Embryonic facial prominence (tissue), 1 donor: ENCODE results near the gene SF3A2.

Experiments
- DNase-seq: peaks from one replicate; pipeline ENCODE4 v3.0.0-alpha.2; 2016; ENCODE audit errors: extremely low spot score

SF3A2 gene

GRCh38 chr19:2207991-2208860, 28.4 kb upstream of the SF3A2 start:
- no peak for DNase-seq

DNA sequence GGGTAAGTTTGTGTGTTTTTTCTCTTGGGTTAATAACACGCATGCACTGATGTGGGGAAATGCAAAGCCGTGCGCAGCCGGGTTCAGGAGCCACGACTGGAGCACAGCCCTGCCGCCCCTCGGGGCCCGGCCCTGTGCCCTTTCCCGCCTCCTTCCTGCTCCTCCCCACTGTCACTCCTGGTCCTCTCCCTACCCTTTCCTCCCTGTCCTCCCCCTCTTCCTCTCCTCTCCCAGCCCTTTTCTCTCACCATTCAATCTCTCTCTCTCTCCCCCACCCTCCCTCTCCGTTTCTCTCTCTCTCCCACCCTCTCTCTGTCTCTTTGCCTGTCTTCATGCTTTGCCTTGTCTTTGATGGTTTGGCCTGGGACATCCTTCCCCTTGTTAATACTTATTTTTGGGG, 27.6 kb upstream of the SF3A2 start:
- no peak for DNase-seq

DNA sequence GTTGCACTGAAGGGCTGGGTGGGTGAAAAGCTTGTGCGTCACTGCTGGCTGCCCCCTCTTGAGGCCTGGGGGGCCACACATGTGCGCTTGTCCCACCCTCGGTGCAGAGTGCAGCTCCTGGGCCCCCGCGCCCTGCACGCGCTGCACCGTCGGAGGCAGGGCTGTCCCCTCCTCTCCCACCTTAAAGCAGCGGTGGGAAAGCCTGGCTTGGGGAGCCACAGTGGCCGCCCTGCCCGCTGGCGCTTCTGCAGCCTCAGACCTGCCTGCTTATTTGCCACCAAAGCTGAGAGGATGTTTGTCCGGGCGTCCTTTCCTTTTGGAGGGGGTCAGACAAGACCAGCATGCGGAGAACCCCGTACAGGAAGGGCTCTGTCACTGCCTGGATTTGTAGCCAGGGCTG, 27.2 kb upstream of the SF3A2 start:
- no peak for DNase-seq

DNA sequence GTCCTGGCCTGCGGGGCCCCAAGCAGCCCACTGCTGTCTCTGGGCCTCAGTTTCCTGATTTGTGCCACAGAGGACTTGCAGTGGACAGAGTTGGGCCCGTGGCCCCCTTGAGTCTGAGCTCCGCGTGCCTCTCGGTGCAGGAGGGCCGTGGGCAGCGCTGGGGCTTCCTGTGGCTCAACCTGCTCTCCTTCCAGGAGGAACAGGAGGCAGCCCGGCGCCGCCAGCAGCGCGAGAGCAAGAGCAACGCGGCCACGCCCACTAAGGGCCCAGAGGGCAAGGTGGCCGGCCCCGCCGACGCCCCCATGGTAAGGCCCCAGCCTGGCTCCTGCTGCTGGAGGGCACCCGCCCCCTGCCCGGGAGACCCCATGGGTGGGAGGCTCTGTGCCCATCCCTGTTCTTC, 26.4 kb upstream of the SF3A2 start:
- no peak for DNase-seq

- DNase-seq, result no peak
These were observed 25.5 kb upstream of the SF3A2 start for GRCh38 chr19:2210987-2211740.

DNA sequence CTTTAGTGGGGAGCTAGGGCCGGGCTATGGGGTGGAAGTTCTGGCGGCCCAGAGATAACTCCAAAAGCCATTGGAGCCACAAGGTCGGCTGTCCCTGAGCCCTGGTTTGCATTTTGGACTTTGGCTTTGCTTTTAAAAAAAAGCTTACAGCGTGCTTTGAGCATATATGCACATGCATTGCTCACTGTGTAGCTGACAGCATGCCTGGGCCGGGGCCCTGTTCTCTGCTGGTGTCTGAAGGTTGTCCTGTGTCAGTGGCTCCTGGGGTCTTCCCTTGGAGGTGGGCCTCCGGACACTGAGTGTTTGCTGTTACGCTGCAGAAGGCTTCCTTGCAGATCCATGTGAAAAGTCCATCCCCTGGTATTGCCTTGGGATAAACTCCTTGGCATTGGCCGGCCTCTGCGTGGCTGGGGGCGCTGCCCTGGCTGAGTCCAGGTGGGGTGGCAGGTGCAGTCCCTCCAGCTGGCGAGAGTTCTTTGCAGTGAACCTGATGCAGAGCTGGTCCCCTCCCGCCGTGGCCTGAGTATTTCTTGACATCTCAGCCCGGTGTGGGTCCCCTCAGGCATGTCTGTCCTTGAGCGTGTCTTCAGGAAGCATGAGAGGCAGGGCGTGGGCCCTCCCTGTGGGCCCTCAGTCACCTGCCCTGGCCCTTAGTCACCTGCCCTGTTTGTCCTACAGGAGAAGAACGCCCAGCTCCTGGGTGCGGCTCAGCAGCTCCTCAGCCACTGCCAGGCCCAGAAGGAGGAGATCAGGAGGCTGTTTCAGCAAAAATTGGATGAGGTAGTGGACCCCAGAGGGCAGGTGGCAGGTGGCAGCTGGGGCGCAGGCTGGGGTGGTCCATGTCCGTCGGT, 23.5 kb upstream of the SF3A2 start:
- no peak for DNase-seq

DNA sequence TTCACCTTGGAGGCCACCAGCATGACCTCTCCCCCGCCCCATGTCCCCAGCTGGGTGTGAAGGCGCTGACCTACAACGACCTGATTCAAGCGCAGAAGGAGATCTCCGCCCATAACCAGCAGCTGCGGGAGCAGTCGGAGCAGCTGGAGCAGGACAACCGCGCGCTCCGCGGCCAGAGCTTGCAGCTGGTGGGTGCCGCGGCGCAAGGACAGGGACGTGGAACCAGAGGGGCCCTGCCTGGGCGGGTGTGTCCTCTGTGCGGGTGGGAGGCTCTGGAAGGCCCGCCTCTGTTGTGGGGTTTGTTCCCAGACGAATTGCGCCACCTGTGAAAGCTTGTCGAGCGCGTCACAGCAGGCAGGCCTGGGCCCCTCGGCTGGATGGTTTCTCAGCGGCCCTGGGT, 22.8 kb upstream of the SF3A2 start:
- no peak for DNase-seq

GRCh38 chr19:2214251-2214650, 22.4 kb upstream of the SF3A2 start:
- DNase-seq, result no peak

DNA sequence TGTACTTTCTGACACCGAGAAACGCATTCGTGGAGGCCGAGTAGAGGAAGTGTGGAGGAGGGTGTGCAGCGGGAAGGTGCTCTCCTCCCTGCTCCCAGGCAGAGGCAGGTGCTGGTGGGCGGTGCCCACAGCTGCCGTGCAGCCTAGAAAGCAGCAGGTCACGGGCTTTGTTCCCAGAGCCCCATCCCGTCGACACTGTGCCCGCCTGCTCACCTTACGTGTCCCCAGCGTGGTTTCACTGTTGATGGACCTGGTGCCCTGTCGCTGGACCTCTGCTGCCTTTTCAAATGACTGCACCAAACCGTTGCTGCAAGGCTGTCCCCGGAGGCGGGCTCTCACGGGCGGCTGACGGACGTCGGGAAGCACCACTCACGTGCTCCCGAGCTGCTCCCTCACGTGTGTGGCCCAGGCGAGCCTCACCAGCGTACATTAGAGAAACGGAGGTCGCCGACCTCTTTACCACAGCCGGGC, 21.3 kb upstream of the SF3A2 start:
- DNase-seq, result no peak

DNA sequence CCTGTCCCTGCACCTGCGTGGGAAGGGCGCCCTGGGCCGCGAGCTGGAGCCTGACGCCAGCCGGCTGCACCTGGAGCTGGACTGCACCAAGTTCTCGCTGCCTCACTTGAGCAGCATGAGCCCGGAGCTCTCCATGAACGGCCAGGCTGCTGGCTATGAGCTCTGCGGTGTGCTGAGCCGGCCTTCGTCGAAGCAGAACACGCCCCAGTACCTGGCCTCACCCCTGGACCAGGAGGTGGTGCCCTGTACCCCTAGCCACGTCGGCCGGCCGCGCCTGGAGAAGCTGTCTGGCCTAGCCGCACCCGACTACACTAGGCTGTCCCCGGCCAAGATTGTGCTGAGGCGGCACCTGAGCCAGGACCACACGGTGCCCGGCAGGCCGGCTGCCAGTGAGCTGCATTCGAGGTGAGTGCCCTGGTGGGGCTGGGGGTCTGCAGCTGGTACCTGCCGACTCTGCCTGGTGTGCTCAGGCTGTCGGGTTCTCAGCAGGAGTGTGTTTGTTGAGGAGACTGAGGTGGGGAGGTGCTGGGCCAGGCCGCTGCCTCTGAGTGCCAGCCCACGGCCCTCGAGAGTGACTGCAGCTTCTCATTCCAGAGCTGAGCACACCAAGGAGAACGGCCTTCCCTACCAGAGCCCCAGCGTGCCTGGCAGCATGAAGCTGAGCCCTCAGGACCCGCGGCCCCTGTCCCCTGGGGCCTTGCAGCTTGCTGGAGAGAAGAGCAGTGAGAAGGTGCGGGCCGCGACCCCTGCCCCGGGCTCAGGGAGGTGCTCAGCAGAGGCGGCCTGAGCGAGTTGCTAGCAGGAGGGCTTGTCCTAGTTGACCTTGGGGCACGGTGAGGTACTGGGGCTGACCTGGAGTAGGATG, 20.0 kb upstream of the SF3A2 start:
- DNase-seq, result no peak

DNA sequence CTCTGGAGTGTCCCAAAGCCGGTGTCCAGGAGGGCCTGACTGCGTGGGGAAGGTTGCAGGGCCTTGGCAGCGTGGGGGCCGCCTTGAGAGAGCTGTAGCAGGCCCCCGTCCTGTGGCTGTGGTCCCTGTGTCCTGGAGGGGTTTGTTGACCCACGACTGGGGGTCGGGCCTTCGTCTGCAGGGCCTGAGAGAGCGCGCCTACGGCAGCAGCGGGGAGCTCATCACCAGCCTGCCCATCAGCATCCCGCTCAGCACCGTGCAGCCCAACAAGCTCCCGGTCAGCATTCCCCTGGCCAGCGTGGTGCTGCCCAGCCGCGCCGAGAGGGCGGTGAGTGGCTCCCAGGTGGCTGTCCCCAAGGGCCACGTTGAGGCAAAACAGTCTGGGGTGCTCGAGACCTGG, 19.0 kb upstream of the SF3A2 start:
- no peak for DNase-seq

DNA sequence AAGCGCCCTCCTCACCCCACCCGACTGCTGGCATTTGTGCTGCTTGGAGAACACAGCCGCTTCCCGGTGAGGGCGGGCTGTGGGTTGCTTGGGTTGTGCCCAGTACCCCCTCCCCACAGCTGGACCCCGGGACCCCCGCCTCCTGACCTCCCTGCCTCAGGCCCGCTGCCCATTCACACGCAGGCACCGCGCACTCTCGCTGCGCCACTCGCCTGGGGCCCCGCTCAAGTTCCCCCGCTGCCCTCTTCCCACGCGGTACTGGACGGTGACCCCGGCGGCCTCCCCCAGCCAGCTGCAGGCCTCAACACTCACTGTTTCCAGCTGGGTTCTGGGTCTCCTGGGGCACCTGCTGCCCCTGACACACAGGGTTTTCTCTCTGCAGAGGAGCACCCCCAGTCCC, 16.9 kb upstream of the SF3A2 start:
- DNase-seq, result no peak

- DNase-seq, result no peak
These were observed 15.3 kb upstream of the SF3A2 start for GRCh38 chr19:2221250-2221831.

GRCh38 chr19:2221918-2222317, 14.7 kb upstream of the SF3A2 start:
- DNase-seq, result no peak

GRCh38 chr19:2223391-2223790, 13.2 kb upstream of the SF3A2 start:
- DNase-seq, result no peak

DNA sequence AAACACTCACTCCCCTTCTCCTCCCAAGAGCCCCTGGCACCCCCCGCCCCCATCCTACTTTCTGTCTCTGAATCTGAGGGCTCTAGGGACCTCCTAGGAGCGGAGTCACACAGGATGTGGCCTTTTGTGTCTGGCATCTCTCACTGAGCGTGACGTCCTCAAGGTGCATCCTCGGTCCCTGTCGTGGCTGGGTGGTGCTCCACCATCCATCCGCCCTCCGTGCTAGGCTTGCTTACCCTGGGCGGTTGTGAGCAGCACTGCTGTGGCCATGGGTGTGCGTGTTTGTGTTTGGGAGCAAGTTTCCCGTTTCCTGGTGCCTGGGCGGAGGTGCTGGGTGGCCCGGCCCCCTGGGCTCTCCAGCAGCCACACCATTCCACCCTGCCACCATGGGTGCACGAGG, 12.7 kb upstream of the SF3A2 start:
- no peak for DNase-seq

DNA sequence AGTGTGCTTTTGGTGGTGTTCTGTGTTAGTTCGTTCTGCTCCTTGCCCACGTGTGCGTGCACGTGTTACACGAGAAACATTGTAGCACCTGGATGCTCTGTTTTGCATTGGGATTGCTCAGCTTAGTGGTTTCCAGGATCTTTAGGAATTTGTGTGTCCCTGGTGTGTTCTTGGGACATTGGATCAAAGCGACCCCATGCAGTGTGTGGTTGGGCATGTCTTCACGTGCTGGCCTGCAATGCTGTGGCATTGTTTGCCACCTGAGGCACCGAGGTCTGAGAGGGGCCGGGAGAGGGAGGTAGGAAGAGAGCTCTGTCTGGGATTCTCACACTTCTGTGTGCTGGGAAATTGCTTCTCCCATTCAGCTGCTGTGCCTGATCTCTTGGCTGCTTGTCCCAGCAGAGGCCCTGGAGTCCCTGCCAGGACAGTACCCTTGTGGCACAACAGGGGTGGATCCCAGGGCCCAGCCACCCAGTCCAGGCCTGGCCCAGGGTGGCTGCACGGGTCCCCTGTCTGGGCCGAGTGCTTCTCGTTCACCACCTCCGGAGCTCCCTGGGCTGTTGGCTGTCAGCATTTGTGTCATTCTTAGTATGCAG, 11.8 kb upstream of the SF3A2 start:
- DNase-seq, result no peak

- DNase-seq, result no peak
These were observed 11.1 kb upstream of the SF3A2 start for GRCh38 chr19:2225415-2226050.

DNA sequence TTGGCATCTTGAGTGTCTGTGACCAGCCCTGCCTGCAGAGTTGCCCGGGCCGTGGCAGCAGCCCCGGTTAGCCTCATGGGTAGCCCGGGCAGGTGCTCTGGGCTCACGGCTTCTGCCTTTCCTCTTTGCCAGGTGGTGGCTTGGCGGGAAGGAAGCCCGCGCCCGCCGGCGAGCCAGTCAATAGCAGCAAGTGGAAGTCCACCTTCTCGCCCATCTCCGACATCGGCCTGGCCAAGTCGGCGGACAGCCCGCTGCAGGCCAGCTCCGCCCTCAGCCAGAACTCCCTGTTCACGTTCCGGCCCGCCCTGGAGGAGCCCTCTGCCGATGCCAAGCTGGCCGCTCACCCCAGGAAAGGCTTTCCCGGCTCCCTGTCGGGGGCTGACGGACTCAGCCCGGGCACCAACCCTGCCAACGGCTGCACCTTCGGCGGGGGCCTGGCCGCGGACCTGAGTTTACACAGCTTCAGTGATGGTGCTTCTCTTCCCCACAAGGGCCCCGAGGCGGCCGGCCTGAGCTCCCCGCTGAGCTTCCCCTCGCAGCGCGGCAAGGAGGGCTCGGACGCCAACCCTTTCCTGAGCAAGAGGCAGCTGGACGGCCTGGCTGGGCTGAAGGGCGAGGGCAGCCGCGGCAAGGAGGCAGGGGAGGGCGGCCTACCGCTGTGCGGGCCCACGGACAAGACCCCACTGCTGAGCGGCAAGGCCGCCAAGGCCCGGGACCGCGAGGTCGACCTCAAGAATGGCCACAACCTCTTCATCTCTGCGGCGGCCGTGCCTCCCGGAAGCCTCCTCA, 10.4 kb upstream of the SF3A2 start:
- no peak for DNase-seq
